Kidney (tissue), 14 donors: ENCODE results near the gene RPL19. TPM values are rescaled to one million over a fixed set of nuclear protein-coding genes. Genes with fewer than 3 reads are reported as not detected.

Experiments used
- DNase-seq, 5 donors: peaks; one replicate each; pipeline ENCODE4 v3.0.0-alpha.2; 2013 to 2020
- FAIRE-seq: peaks from 2 replicates; lab custom pipeline; 2012; peaks lifted over from hg19 to GRCh38; lab: Jason Lieb, UNC
- H3K27ac ChIP-seq, 2 donors: one replicate each; pipeline ENCODE4 v1.7.0; 2013; ENCODE audit warnings: low read depth in 2 of 2, low read length in 2 of 2, inconsistent platforms in 1 of 2
- H3K27me3 ChIP-seq: one replicate; pipeline ENCODE4 v1.7.1; 2013; ENCODE audit warnings: low read length, inconsistent platforms; ENCODE audit not compliant: control insufficient read depth, insufficient read depth
- H3K36me3 ChIP-seq, 3 donors: one replicate each; pipeline versions ENCODE4 v1.7.0 to v1.7.1; 2013; ENCODE audit warnings: low read length in 3 of 3, control low read depth in 1 of 3, inconsistent platforms in 1 of 3; ENCODE audit not compliant: insufficient read depth in 3 of 3, control insufficient read depth in 2 of 3
- H3K4me1 ChIP-seq, 3 donors: one replicate each; pipeline versions ENCODE4 v1.7.0 to v1.7.1; 2013; ENCODE audit warnings: low read length in 3 of 3, inconsistent platforms in 1 of 3, low read depth in 1 of 3; ENCODE audit not compliant: control insufficient read depth in 2 of 3, insufficient read depth in 2 of 3
- H3K4me3 ChIP-seq, 3 donors: one replicate each; pipeline versions ENCODE4 v1.7.0 to v1.8.1; 2013; ENCODE audit warnings: low read length in 3 of 3, control low read depth in 1 of 3, inconsistent platforms in 1 of 3
- H3K9ac ChIP-seq, 3 donors: one replicate each; pipeline versions ENCODE4 v1.7.0 to v1.7.1; 2013; ENCODE audit warnings: low read length in 3 of 3, control low read depth in 1 of 3, inconsistent platforms in 1 of 3
- H3K9me3 ChIP-seq, 3 donors: one replicate each; pipeline versions ENCODE4 v1.7.0 to v1.7.1; 2013; ENCODE audit warnings: low read length in 3 of 3, control low read depth in 1 of 3, inconsistent platforms in 1 of 3; ENCODE audit not compliant: control insufficient read depth in 2 of 3, insufficient read depth in 1 of 3
- CTCF ChIP-seq: IDR thresholded peaks from 3 replicates; pipeline ENCODE4 v1.5.1; 2012; ENCODE audit warnings: mild to moderate bottlenecking, moderate library complexity, borderline replicate concordance; ENCODE audit not compliant: insufficient read depth; ENCODE audit errors: extremely low read depth
- intact Hi-C: fragments of 100-400 bp; cut with DNase I; formaldehyde crosslinking; loops from one replicate; pipeline ENCODE4 v1.11.1; 2022
- polyA plus RNA-seq: library from polyadenylated mRNA; stranded (reverse); fragments of 350-450 nt; fragmentation: Illumina TruSeq; extraction: RNeasy Lipid Tissue Mini Kit (QIAGEN cat#74804); gene quantifications from one replicate; pipeline ENCODE4 v1.2.3, GENCODE V29; 2014; ENCODE audit warnings: low read depth, low replicate concordance; ENCODE audit not compliant: insufficient read depth
- total RNA-seq: library from RNA; stranded (reverse); fragmentation: NEBNext Ultra II Directional; extraction: Animal tissue kit (Norgen Biotek cat#: 25700); gene quantifications from one replicate; pipeline ENCODE4 v1.2.1, GENCODE V29; 2021
- donor health status: control.
- donor health status: control.
- donor health status: control.
- donor health status: control.
- donor health status: control.
- donor health status: DM: yes; HTN: yes; CAD: no.
- donor health status: Normal renal cell carcinoma (clear cell type).

RPL19 gene
- total and polyA plus RNA-seq, 2 donors from 2014 or later: 1,460 to 2,512 TPM

- intact Hi-C loops: no loop called here
- no peaks in the 10 kb centered on the region for H3K27me3 ChIP-seq
- H3K9ac ChIP-seq: no peak overlapping the region
- H3K4me3 ChIP-seq: no peak overlapping the region
- no peaks in the 10 kb centered on the region for H3K9me3 ChIP-seq
- H3K36me3 ChIP-seq: peaks cover 0 to 4% (median 0%) of the 10 kb centered on the region in 3 donors
- FAIRE-seq: no peak
- no peak for DNase-seq
- H3K27ac ChIP-seq: no peak overlapping the region
- TF ChIP-seq CTCF: no peak
- peaks cover 0 to 3% (median 0%) of the 10 kb centered on the region in 3 donors for H3K4me1 ChIP-seq
Measured at GRCh38 chr17:39195568-39196160, 4.4 kb upstream of the RPL19 start.

- intact Hi-C loops: no loop called here
- peaks cover 3 to 9% (median 5%) of the 10 kb centered on the region in 3 donors for H3K4me1 ChIP-seq
- no peaks in the 10 kb centered on the region for H3K27me3 ChIP-seq
- no peak overlapping the region for H3K27ac ChIP-seq
- peak overlapping the region in 1 of 3 donors; percentile 63 for H3K4me3 ChIP-seq
- DNase-seq (no peak), FAIRE-seq (no peak)
- peaks cover 0 to 4% (median 2%) of the 10 kb centered on the region in 3 donors for H3K36me3 ChIP-seq
- TF ChIP-seq CTCF: no peak
- H3K9me3 ChIP-seq: no peaks in the 10 kb centered on the region
- H3K9ac ChIP-seq: peak overlapping the region in 1 of 3 donors; percentile 7
Measured at GRCh38 chr17:39196241-39196807, 3.8 kb upstream of the RPL19 start.

- DNase-seq: peak; percentile 74 to 90 (median 79)
- no peak for TF ChIP-seq CTCF
Measured at GRCh38 chr17:39196808-39197291, 3.2 kb upstream of the RPL19 start.

More at GRCh38 chr17:39196808-39197291, 3.2 kb upstream of the RPL19 start:
- FAIRE-seq: no peak
- Histone ChIP-seq H3K9ac (no peak overlapping the region), H3K4me1 (peaks cover 3 to 12% (median 8%) of the 10 kb centered on the region in 3 donors), H3K36me3 (peaks cover 3 to 7% (median 4%) of the 10 kb centered on the region in 3 donors), H3K27me3 (no peaks in the 10 kb centered on the region), H3K27ac (no peak overlapping the region), H3K4me3 (peak overlapping the region; percentile 6 to 63 (median 55)), H3K9me3 (no peaks in the 10 kb centered on the region)
- intact Hi-C loops: no loop called here
